Activated CD8-positive, alpha-beta memory T cell treated with anti-CD3 and anti-CD28 coated beads, Interleukin-2, amount 50 U/mL, for 48 hours (primary cell): ENCODE results near the gene PROX2.

Source experiments
- DNase-seq: peaks from one replicate; pipeline ENCODE4 v3.0.0-alpha.2; 2020

Gene PROX2, protein sequence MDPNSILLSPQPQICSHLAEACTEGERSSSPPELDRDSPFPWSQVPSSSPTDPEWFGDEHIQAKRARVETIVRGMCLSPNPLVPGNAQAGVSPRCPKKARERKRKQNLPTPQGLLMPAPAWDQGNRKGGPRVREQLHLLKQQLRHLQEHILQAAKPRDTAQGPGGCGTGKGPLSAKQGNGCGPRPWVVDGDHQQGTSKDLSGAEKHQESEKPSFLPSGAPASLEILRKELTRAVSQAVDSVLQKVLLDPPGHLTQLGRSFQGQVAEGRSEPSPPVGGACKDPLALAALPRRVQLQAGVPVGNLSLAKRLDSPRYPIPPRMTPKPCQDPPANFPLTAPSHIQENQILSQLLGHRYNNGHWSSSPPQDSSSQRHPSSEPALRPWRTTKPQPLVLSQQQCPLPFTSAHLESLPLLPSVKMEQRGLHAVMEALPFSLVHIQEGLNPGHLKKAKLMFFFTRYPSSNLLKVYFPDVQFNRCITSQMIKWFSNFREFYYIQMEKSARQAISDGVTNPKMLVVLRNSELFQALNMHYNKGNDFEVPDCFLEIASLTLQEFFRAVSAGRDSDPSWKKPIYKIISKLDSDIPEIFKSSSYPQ

DNA sequence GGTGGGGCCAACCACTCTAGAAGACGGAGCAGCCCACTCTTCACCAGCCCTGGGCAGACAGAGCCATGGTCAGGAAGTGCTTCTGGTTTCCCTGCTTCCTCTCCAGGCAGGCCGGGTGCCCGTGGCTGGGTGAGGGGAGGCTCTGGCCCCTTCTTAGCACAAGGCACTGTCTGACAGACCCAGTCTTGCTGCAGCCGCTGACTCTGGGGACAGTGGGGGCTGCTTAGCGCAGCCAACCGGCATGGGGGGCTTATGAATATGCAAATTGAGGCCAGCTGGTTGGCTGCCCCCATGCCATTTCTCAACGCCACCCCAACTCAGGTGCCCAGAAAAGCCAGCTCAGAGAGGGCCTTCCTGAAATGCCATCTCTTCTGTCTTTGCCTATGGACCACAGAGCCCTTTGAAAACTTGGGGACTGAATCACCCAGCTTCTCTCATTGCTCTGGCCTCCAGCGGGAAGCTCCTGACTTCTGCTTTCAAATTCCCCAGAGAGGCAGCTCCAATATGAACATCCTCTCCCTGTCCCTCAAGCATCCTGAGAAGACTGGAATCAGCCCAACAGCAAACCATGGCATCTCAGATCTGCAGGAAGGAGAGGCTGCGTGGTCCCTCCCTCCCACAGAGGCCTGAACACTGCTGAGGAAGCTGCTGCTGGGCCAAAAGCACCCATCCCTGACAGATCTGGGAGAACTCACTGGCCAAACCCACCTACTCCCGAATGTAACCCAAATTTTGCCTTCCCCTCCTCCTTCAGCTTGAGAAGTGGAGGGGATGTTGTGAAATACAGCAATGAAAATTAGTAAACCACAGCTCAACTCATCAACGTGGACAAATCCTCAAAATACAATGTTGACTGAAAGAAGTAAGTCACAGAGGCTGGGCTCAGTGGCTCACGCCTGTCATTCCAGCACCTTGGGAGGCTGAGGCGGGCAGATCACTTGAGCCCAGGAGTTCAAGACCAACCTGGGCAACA, at the start of gene PROX2:
Gene PROX2, minus strand, starts transcription at position 205 of the 973 bp plus-strand sequence. CDS start 12,311 bp downstream, outside the sequence.
- peak; percentile 74 for DNase-seq

DNA sequence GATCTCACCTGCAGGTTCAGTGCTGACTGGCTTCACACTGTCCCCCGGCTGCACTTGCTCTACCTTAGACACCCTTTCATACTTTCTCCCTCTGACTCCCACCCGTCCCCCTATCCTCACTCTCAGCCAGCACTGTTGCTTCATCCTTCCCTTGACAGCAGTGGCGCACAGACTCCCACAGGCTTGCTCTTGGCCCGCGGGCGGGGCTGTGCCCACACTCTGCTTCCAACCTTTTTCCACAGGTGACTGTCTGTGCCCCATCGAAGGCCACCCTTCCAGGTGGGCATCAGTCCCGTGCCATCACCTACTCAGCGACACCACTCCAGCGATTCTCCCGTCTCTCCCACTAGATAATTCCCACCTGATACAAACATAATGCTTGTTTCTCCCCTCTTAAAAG, 48.1 kb upstream of the PROX2 start:
- DNase-seq: no peak

GRCh38 chr14:74922752-74923401, 46.9 kb upstream of the PROX2 start, which contains the start of gene RPS6KL1:
RPS6KL1 (minus strand) TSS chr14:74923260; CDS start chr14:74921541, 1,719 bp downstream.
- DNase-seq: peak; percentile 86

DNA sequence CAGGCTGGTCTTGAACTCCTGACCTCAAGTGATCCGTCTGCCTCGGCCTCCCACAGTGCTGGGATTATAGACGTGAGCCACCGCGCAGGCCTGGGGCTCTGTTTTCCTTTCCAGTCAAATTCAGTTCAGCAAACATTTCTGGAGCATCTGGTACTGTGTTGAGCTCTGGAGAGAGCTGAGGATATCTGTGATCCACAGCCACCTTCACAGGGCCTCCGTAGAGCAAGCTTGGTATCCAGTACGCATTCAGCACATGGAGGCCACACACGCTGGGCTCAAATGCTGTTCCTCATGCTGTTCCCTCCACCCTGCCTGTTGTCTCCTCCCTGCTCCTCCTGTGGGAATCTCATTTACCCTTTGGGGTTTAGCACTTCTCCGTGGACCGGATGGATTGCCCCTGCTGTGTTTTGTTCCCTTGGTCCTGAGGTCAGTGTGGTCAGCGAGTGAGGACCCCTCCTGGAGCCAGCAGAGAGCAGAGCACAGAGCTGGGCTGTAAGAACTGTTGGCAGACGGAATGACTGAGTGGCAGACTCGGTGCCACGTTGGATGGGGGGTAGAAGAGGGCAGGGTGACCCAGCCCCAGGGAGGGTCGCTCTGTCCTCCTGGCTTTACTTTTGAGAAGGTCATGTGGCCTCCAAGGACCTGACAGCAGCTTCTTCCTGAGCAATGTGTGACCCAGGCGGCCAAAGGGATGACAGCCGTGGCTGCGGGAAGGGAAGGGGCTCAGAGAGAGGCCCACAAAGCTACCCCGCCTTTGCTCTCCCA, 46.2 kb upstream of the PROX2 start:
- DNase-seq: no peak

GRCh38 chr14:74921053-74921620, 45.2 kb upstream of the PROX2 start:
- no peak for DNase-seq

- no peak for DNase-seq
Observed at GRCh38 chr14:74920281-74920680, 44.3 kb upstream of the PROX2 start.

- no peak for DNase-seq
Observed at GRCh38 chr14:74919421-74920165, 43.6 kb upstream of the PROX2 start.

DNA sequence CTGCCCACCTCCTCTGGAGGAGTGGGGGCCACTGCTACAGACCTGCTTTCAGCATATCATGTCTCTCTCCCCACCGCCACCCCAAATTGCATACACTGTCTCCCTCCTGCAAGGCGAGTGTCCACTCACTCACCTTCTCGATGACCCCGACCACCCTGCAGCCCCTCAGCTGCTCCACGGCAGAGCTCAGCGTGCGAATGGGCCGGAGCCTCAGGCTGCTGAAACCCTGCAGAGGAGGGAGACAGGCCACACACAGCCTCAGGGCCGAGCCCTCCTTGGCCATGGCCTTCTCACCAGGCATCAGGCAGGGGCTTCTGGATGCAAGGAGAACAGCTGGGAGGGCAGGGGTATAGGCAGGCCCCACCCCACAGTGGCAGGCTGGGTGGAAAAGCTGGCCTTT, 42.4 kb upstream of the PROX2 start:
- DNase-seq: no peak

GRCh38 chr14:74917646-74918081, 41.7 kb upstream of the PROX2 start:
- no peak for DNase-seq

GRCh38 chr14:74917178-74917543, 41.2 kb upstream of the PROX2 start:
- no peak for DNase-seq

DNA sequence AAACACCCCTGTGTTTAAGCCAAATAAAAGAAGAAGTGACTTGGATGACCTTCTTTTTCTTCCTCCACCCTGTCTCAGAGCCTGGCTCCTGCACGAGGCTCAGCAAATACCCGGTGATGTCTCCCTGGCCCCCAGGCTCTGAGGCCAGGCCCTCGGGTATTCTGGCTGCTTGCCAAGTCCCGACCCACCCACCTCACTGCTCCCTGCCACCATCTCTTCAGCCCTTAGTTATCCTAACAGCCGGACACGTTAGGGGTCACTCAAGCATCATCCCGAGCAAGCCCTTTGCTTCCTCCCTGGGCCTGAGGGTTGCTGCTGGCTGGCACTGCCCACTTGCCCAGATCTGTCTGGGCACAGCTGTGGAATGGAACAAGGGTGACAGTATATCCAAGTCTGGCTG, 39.9 kb upstream of the PROX2 start:
- DNase-seq: no peak

GRCh38 chr14:74915426-74915825, 39.5 kb upstream of the PROX2 start:
- no peak for DNase-seq

- DNase-seq: no peak
Observed at GRCh38 chr14:74913986-74914573, 38.1 kb upstream of the PROX2 start.

GRCh38 chr14:74913393-74913910, 37.5 kb upstream of the PROX2 start:
- no peak for DNase-seq

- no peak for DNase-seq
Observed at GRCh38 chr14:74912801-74913200, 36.9 kb upstream of the PROX2 start.

- no peak for DNase-seq
Observed at GRCh38 chr14:74912111-74912510, 36.2 kb upstream of the PROX2 start.

GRCh38 chr14:74911704-74912103, 35.8 kb upstream of the PROX2 start:
- DNase-seq: no peak

GRCh38 chr14:74911221-74911620, 35.3 kb upstream of the PROX2 start:
- no peak for DNase-seq

DNA sequence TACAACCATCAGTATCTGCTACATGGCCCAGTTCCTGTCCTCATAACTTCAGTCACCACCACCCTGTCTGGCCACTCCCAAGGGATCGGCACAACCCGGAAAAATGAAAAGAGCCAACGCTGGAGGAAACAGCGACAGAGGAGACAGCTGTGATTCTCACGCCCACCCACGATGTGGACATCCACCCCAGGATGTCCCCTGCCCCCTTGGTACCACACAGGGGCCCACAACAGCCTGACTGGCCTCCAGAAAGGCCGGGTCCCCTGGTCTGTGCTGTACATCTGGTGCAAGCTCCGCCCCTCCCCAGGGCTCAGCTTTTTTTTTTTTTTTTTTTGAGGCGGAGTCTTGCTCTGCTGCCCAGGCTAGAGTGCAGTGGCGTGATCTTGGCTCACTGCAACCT, 34.6 kb upstream of the PROX2 start:
- no peak for DNase-seq

DNA sequence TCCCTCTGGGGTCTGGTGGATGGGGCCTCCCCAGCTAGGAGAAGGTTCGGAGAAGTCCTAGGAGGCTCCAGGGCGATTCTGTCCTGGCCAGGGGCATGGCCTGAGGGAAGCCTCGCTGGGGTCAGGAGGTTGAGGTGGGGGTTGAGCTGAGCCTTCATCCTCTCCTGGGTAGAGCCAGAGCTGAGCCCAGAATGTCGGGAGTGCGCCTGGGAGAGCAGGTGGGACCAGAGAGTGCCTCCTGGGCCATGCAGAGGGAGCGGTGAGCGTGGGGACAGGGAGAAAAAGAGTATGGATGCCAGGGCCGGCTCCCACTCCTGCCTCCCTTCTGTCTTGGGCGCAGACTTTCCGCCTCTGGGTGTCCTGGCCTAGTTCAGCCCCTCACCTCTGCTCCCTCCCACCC, 34.0 kb upstream of the PROX2 start:
- DNase-seq: no peak
